WTC11 (cell line): ENCODE results near the gene PPM1M.

ENCODE experiments used
- ATF1 ChIP-seq: sonication (generic); formaldehyde crosslinking; IDR thresholded peaks from 2 replicates; pipeline ENCODE4 v1.8.1; 2023; ENCODE audit warnings: mild to moderate bottlenecking, moderate library complexity, missing genetic modification reagents
- JUN ChIP-seq: sonication (generic); formaldehyde crosslinking; IDR thresholded peaks from 2 replicates; pipeline ENCODE4 v1.8.0; 2023; ENCODE audit warnings: mild to moderate bottlenecking, missing genetic modification reagents
- KAT7 ChIP-seq: sonication (generic); formaldehyde crosslinking; IDR thresholded peaks from 2 replicates; pipeline ENCODE4 v1.8.1; 2023; ENCODE audit warnings: missing genetic modification reagents, mild to moderate bottlenecking, borderline replicate concordance
- NR1H2 ChIP-seq: sonication (generic); formaldehyde crosslinking; IDR thresholded peaks from 2 replicates; pipeline ENCODE4 v1.9.0; 2021; ENCODE audit warnings: mild to moderate bottlenecking, moderate library complexity, missing genetic modification reagents
- OVOL2 ChIP-seq: fragments of 250-450 bp; sonication (Bioruptor Pico); IDR thresholded peaks from 2 replicates; pipeline ENCODE4 v1.9.0; 2021; ENCODE audit warnings: mild to moderate bottlenecking, borderline replicate concordance
- SMAD3 ChIP-seq: sonication (generic); formaldehyde crosslinking; IDR thresholded peaks from 2 replicates; pipeline ENCODE4 v1.8.0; 2022; ENCODE audit warnings: missing genetic modification reagents, mild to moderate bottlenecking, borderline replicate concordance
- SMAD4 ChIP-seq: sonication (generic); formaldehyde crosslinking; IDR thresholded peaks from 2 replicates; pipeline ENCODE4 v1.8.0; 2022; ENCODE audit warnings: mild to moderate bottlenecking, missing genetic modification reagents
- TF ChIP-seq, protein P1 (sequence below): fragments of 200-600 bp; IDR thresholded peaks from 2 replicates; pipeline ENCODE4 v1.8.0; 2022; ENCODE audit warnings: antibody characterized with exemption
- TF ChIP-seq, protein P2 (sequence below): sonication (generic); formaldehyde crosslinking; IDR thresholded peaks from 2 replicates; pipeline ENCODE4 v1.8.0; 2023; ENCODE audit warnings: missing genetic modification reagents
- TF ChIP-seq, protein P3 (sequence below): fragments of 250-450 bp; sonication (Bioruptor Pico); IDR thresholded peaks from 2 replicates; pipeline ENCODE4 v1.9.0; 2021; ENCODE audit warnings: moderate library complexity, mild to moderate bottlenecking, inconsistent platforms, borderline replicate concordance
- TF ChIP-seq, protein P4 (sequence below): fragments of 250-450 bp; sonication (Bioruptor Pico); IDR thresholded peaks from 2 replicates; pipeline ENCODE4 v1.9.0; 2021; ENCODE audit warnings: mild to moderate bottlenecking, borderline replicate concordance
- TF ChIP-seq, protein P5 (sequence below): sonication (generic); formaldehyde crosslinking; conservative IDR thresholded peaks from 2 replicates; pipeline ENCODE4 v1.8.1; 2023; ENCODE audit warnings: mild to moderate bottlenecking, low read depth, missing genetic modification reagents, moderate library complexity

DNA sequence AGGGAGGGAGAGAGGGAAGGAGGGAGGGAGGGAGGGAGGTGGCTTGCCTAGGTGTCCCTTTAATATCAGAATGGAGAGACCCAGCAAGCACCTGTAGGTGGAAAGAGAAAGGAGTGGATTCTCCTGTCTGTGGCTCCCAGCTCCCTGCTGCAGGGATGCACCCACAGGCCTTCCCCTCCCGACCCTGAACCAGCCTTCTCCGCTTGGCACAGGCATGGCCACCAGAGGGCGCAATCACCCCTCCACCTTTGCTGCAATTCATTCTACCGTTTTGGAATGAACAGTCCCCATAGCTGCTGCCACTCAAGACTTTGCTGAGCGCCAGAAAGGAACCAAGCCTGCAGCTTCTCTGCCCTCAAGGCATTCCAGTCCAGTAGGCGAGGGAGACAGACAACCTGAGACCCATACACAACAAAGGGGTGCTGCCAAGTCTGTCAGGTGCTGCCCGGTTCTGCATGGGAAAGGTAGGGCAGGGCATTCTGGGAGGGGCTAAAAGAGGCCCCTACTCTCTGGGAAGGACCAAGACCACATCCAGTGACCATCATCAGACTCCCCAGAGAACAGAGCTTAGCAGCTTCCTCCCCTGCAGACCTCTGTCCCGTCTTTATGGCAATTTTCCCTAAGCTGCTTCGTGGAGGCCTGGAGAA, 25.1 kb upstream of the PPM1M start:
- TF ChIP-seq SMAD4 (no peak), SMAD3 (CRISPR knock-in tag) (no peak), OVOL2 (CRISPR knock-in tag) (no peak), NR1H2 (no peak), JUN (CRISPR knock-in tag) (no peak), KAT7 (CRISPR knock-in tag) (no peak), ATF1 (CRISPR knock-in tag) (no peak)
- TF ChIP-seq, protein P1, sequence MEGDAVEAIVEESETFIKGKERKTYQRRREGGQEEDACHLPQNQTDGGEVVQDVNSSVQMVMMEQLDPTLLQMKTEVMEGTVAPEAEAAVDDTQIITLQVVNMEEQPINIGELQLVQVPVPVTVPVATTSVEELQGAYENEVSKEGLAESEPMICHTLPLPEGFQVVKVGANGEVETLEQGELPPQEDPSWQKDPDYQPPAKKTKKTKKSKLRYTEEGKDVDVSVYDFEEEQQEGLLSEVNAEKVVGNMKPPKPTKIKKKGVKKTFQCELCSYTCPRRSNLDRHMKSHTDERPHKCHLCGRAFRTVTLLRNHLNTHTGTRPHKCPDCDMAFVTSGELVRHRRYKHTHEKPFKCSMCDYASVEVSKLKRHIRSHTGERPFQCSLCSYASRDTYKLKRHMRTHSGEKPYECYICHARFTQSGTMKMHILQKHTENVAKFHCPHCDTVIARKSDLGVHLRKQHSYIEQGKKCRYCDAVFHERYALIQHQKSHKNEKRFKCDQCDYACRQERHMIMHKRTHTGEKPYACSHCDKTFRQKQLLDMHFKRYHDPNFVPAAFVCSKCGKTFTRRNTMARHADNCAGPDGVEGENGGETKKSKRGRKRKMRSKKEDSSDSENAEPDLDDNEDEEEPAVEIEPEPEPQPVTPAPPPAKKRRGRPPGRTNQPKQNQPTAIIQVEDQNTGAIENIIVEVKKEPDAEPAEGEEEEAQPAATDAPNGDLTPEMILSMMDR: peak; percentile 95
- TF ChIP-seq, protein P2, sequence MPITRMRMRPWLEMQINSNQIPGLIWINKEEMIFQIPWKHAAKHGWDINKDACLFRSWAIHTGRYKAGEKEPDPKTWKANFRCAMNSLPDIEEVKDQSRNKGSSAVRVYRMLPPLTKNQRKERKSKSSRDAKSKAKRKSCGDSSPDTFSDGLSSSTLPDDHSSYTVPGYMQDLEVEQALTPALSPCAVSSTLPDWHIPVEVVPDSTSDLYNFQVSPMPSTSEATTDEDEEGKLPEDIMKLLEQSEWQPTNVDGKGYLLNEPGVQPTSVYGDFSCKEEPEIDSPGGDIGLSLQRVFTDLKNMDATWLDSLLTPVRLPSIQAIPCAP (CRISPR knock-in tag): no peak
- TF ChIP-seq, protein P3, sequence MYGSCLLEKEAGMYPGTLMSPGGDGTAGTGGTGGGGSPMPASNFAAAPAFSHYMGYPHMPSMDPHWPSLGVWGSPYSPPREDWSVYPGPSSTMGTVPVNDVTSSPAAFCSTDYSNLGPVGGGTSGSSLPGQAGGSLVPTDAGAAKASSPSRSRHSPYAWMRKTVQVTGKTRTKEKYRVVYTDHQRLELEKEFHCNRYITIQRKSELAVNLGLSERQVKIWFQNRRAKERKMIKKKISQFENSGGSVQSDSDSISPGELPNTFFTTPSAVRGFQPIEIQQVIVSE: no peak
- TF ChIP-seq, protein P4, sequence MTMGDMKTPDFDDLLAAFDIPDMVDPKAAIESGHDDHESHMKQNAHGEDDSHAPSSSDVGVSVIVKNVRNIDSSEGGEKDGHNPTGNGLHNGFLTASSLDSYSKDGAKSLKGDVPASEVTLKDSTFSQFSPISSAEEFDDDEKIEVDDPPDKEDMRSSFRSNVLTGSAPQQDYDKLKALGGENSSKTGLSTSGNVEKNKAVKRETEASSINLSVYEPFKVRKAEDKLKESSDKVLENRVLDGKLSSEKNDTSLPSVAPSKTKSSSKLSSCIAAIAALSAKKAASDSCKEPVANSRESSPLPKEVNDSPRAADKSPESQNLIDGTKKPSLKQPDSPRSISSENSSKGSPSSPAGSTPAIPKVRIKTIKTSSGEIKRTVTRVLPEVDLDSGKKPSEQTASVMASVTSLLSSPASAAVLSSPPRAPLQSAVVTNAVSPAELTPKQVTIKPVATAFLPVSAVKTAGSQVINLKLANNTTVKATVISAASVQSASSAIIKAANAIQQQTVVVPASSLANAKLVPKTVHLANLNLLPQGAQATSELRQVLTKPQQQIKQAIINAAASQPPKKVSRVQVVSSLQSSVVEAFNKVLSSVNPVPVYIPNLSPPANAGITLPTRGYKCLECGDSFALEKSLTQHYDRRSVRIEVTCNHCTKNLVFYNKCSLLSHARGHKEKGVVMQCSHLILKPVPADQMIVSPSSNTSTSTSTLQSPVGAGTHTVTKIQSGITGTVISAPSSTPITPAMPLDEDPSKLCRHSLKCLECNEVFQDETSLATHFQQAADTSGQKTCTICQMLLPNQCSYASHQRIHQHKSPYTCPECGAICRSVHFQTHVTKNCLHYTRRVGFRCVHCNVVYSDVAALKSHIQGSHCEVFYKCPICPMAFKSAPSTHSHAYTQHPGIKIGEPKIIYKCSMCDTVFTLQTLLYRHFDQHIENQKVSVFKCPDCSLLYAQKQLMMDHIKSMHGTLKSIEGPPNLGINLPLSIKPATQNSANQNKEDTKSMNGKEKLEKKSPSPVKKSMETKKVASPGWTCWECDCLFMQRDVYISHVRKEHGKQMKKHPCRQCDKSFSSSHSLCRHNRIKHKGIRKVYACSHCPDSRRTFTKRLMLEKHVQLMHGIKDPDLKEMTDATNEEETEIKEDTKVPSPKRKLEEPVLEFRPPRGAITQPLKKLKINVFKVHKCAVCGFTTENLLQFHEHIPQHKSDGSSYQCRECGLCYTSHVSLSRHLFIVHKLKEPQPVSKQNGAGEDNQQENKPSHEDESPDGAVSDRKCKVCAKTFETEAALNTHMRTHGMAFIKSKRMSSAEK (CRISPR knock-in tag): no peak
- TF ChIP-seq, protein P5, sequence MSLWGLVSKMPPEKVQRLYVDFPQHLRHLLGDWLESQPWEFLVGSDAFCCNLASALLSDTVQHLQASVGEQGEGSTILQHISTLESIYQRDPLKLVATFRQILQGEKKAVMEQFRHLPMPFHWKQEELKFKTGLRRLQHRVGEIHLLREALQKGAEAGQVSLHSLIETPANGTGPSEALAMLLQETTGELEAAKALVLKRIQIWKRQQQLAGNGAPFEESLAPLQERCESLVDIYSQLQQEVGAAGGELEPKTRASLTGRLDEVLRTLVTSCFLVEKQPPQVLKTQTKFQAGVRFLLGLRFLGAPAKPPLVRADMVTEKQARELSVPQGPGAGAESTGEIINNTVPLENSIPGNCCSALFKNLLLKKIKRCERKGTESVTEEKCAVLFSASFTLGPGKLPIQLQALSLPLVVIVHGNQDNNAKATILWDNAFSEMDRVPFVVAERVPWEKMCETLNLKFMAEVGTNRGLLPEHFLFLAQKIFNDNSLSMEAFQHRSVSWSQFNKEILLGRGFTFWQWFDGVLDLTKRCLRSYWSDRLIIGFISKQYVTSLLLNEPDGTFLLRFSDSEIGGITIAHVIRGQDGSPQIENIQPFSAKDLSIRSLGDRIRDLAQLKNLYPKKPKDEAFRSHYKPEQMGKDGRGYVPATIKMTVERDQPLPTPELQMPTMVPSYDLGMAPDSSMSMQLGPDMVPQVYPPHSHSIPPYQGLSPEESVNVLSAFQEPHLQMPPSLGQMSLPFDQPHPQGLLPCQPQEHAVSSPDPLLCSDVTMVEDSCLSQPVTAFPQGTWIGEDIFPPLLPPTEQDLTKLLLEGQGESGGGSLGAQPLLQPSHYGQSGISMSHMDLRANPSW (CRISPR knock-in tag): no peak
